ENCODE results near the gene LPCAT1.
"Not testable (repeated sequence)": the region's sequence is repeated elsewhere in the genome, so short reads cannot be mapped to it uniquely, and the experiment has no call there.

Gene LPCAT1

DNA sequence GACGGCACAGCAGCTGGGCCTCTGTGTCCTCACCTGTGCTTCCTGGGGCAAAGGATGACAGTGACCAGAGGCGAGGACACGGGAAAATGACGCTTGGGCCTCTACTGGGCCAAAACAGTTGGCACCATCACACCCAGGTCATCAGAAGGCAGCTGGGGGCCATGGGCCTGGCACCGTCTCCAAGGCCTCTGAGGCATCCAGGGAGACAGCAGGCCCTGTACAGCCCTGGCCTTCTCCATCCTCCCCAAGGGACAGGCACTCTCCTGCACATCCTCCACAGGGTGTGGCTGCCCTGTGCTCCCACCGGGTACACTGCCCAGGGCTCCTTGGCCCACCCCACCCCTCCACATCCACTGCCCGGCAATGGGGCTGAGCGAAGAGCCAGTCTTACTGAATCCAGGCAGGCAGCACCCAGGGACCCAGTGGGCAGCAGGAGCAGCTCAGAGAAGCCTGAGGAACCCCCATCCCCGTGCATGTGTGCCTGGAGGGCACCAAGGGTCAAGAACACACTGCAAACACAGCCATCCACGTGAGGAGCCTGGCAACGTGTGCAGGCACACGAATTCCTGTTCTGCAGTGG lies 4.0 kb downstream of the LPCAT1 start:
- DNase-seq (ENCODE audit: low read depth, low spot score): no peak
- H3K4me3 ChIP-seq (ENCODE audit: low read depth, low read length): no peak overlapping the region
- no peak for TF ChIP-seq CTCF (IDR thresholded peaks at IDR 0.05; ENCODE audit: low read depth, low read length)
- in situ Hi-C loops (cut with HindIII; ENCODE audit: low sequenced_read_pairs): no loop called here

DNA sequence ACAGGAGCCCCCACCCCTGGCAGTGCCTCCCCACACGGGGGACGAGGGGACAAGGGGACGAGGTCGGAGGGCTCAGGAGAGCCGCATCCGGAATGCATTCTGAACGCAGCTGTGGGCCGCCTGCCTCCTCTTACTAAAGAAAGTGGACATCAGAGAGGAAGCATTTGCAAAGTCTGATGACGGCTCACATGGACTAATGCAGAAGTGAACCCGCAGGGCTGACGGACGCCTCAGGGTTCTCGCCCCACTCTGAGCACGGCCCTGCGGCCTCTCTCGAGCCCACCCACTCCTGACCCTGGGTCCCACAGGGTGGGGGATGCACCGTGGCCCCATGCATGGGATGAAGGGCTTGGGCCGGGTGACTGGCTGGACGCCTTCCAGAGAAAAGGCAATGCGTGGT lies 5.9 kb downstream of the LPCAT1 start:
- no peak for DNase-seq (ENCODE audit: low read depth, low spot score)
- H3K4me3 ChIP-seq (ENCODE audit: low read depth, low read length): no peak overlapping the region
- in situ Hi-C loops (cut with HindIII; ENCODE audit: low sequenced_read_pairs): no loop called here
- no peak for TF ChIP-seq CTCF (IDR thresholded peaks at IDR 0.05; ENCODE audit: low read depth, low read length)

DNA sequence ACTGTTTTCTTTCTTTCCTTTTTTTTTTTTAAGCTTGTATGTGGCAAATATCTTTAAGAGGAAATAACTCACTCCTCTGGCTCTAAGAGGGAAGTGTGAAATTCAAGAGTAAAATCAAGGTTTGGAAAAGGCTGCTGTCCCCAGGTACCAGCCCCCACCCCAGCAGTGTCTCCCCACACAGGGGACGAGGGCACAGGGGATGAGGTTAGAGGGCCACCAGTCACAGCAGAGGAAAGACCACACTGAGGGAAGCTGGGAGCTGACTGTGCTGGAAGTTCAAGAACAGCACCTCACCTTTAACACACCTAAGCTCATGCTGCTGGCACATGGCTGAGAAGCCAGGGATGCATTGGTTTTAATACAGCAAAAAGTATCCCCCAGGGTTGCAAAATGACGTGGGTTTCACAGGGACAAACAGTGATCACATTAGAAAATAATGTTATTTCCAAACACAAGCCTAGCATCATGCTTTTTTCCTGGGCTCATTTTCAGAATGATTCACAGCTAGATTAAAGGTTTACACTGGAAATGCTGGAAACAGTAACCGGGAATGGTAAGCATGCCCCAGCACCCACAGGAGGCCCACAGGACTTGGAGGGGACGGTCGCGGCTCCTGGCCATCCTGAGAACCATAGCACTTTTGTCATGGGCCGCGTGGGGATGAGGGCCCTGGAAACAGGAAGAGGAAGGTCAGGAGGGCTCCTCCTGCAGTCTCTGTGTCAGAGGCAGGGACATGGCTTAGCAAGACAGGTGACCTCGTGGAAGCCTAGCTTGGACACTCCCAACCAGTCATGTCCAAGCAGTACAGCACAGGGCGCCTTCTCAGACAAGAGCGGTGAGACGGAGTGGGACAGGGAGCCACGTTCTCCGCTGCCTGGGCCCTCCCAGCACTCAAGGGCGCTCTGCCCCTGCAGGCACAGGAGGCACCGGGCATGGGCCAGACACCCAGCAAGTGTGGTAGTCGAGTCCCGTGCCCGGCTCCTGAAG lies 6.9 kb downstream of the LPCAT1 start:
- H3K4me3 ChIP-seq (ENCODE audit: low read depth, low read length): no peak overlapping the region
- in situ Hi-C loops (cut with HindIII; ENCODE audit: low sequenced_read_pairs): no loop called here
- TF ChIP-seq CTCF (IDR thresholded peaks at IDR 0.05; ENCODE audit: low read depth, low read length): no peak
- peak; percentile 66 for DNase-seq (ENCODE audit: low read depth, low spot score)

GRCh38 chr5:1515921-1516571 lies 7.7 kb downstream of the LPCAT1 start:
- no peak for DNase-seq (ENCODE audit: low read depth, low spot score)
- no peak for TF ChIP-seq CTCF (IDR thresholded peaks at IDR 0.05; ENCODE audit: low read depth, low read length)
- in situ Hi-C loops (cut with HindIII; ENCODE audit: low sequenced_read_pairs): no loop called here
- no peak overlapping the region for H3K4me3 ChIP-seq (ENCODE audit: low read depth, low read length)

GRCh38 chr5:1515311-1515920 lies 8.3 kb downstream of the LPCAT1 start:
- in situ Hi-C loops (cut with HindIII; ENCODE audit: low sequenced_read_pairs): no loop called here
- no peak for DNase-seq (ENCODE audit: low read depth, low spot score)
- TF ChIP-seq CTCF (IDR thresholded peaks at IDR 0.05; ENCODE audit: low read depth, low read length): no peak
- H3K4me3 ChIP-seq (ENCODE audit: low read depth, low read length): no peak overlapping the region

- in situ Hi-C loops (cut with HindIII; ENCODE audit: low sequenced_read_pairs); H3K4me3 ChIP-seq (ENCODE audit: low read depth, low read length); DNase-seq (ENCODE audit: low read depth, low spot score): not testable (repeated sequence)
Observed at GRCh38 chr5:1514819-1515310, 8.9 kb downstream of the LPCAT1 start.
